ENCODE data around the gene UNC13D. TPM values are rescaled to one million over a fixed set of nuclear protein-coding genes. Genes with fewer than 3 reads are reported as not detected.

UNC13D gene
- total RNA-seq, 1 donor from 2014 or later = 33.1 TPM

GRCh38 chr17:75803883-75804282, 40.3 kb downstream of the UNC13D start:
- peaks cover 0 to 3% of the 10 kb centered on the region in 2 donors for H3K4me1 ChIP-seq
- TF ChIP-seq, protein P1, sequence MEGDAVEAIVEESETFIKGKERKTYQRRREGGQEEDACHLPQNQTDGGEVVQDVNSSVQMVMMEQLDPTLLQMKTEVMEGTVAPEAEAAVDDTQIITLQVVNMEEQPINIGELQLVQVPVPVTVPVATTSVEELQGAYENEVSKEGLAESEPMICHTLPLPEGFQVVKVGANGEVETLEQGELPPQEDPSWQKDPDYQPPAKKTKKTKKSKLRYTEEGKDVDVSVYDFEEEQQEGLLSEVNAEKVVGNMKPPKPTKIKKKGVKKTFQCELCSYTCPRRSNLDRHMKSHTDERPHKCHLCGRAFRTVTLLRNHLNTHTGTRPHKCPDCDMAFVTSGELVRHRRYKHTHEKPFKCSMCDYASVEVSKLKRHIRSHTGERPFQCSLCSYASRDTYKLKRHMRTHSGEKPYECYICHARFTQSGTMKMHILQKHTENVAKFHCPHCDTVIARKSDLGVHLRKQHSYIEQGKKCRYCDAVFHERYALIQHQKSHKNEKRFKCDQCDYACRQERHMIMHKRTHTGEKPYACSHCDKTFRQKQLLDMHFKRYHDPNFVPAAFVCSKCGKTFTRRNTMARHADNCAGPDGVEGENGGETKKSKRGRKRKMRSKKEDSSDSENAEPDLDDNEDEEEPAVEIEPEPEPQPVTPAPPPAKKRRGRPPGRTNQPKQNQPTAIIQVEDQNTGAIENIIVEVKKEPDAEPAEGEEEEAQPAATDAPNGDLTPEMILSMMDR (IDR thresholded peaks at IDR 0.05) = no peak
- intact Hi-C loops (cut with DNase I) = no loop called here

GRCh38 chr17:75799402-75799801, 44.8 kb downstream of the UNC13D start:
- H3K27me3 ChIP-seq = no peaks in the 10 kb centered on the region
- peaks cover 21 to 39% of the 10 kb centered on the region in 2 donors for H3K36me3 ChIP-seq
- H3K4me1 ChIP-seq = no peaks in the 10 kb centered on the region
- TF ChIP-seq, protein P1 (IDR thresholded peaks at IDR 0.05) = no peak
- no peak overlapping the region for H3K27ac ChIP-seq
- no peaks in the 10 kb centered on the region for H3K9me3 ChIP-seq
- intact Hi-C loops (cut with DNase I) = no loop called here
- no peak for DNase-seq (ENCODE audit: low spot score in 2 of 2)
- H3K4me3 ChIP-seq = no peak overlapping the region

More at GRCh38 chr17:75803883-75804282, 40.3 kb downstream of the UNC13D start:
- Histone ChIP-seq H3K27me3 (no peaks in the 10 kb centered on the region), H3K36me3 (peaks cover 13 to 23% of the 10 kb centered on the region in 2 donors), H3K9me3 (no peaks in the 10 kb centered on the region), H3K4me3 (no peak overlapping the region), H3K27ac (no peak overlapping the region)
- no peak for DNase-seq (ENCODE audit: low spot score in 2 of 2)

- no peaks in the 10 kb centered on the region for H3K9me3 ChIP-seq
- no peak for DNase-seq (ENCODE audit: low spot score in 2 of 2)
Measured at GRCh38 chr17:75795820-75796607, 48.2 kb downstream of the UNC13D start.

GRCh38 chr17:75793460-75793859, 50.7 kb downstream of the UNC13D start:
- Histone ChIP-seq H3K27ac (no peak overlapping the region), H3K9me3 (no peaks in the 10 kb centered on the region), H3K4me3 (no peak overlapping the region), H3K27me3 (no peaks in the 10 kb centered on the region), H3K36me3 (peaks cover 7 to 15% of the 10 kb centered on the region in 2 donors), H3K4me1 (peaks cover 0 to 2% of the 10 kb centered on the region in 2 donors)
- DNase-seq (ENCODE audit: low spot score in 2 of 2) = no peak
- intact Hi-C loops (cut with DNase I) = no loop called here
- TF ChIP-seq, protein P1 (IDR thresholded peaks at IDR 0.05) = no peak

More at GRCh38 chr17:75795820-75796607, 48.2 kb downstream of the UNC13D start:
- H3K4me3 ChIP-seq = no peak overlapping the region
- H3K27me3 ChIP-seq = no peaks in the 10 kb centered on the region
- H3K4me1 ChIP-seq = no peaks in the 10 kb centered on the region
- TF ChIP-seq, protein P1 (IDR thresholded peaks at IDR 0.05) = no peak
- peaks cover 21 to 33% of the 10 kb centered on the region in 2 donors for H3K36me3 ChIP-seq
- intact Hi-C loops (cut with DNase I) = no loop called here
- no peak overlapping the region for H3K27ac ChIP-seq

GRCh38 chr17:75791254-75791653, 53.0 kb downstream of the UNC13D start:
- intact Hi-C loops (cut with DNase I) = no loop called here
- H3K4me3 ChIP-seq = no peak overlapping the region
- peaks cover 0 to 15% of the 10 kb centered on the region in 2 donors for H3K4me1 ChIP-seq
- no peaks in the 10 kb centered on the region for H3K9me3 ChIP-seq
- no peaks in the 10 kb centered on the region for H3K27me3 ChIP-seq
- TF ChIP-seq, protein P1 (IDR thresholded peaks at IDR 0.05) = no peak
- H3K36me3 ChIP-seq = peaks cover 0 to 3% of the 10 kb centered on the region in 2 donors
- H3K27ac ChIP-seq = no peak overlapping the region
- DNase-seq (ENCODE audit: low spot score in 2 of 2) = no peak

All from ascending aorta (tissue), 2 donors.